HepG2 (cell line): ENCODE results near the gene LGALS7B. TPM values are rescaled to one million over a fixed set of nuclear protein-coding genes. Genes with fewer than 3 reads are reported as not detected.

Experiments used
- CENPT ChIP-seq: sonication (generic); formaldehyde crosslinking; IDR thresholded peaks from 2 replicates; pipeline ENCODE4 v1.8.0; 2022; ENCODE audit warnings: low read depth, mild to moderate bottlenecking, moderate library complexity, missing genetic modification reagents
- DR1 ChIP-seq: sonication (generic); formaldehyde crosslinking; IDR thresholded peaks from 2 replicates; pipeline ENCODE4 v1.8.0; 2021; ENCODE audit warnings: mild to moderate bottlenecking, missing genetic modification reagents, inconsistent platforms
- KDM2A ChIP-seq: sonication (generic); formaldehyde crosslinking; IDR thresholded peaks from 2 replicates; pipeline ENCODE4 v1.4.0; 2020; ENCODE audit warnings: low read depth, missing genetic modification reagents, borderline replicate concordance
- MLLT10 ChIP-seq: sonication (generic); formaldehyde crosslinking; IDR thresholded peaks from 2 replicates; pipeline ENCODE4 v1.4.0; 2020; ENCODE audit warnings: missing genetic modification reagents
- REST ChIP-seq, 2 experiments: IDR thresholded peaks; 2 replicates each; pipeline ENCODE4 v1.6.1; 2011 to 2012; ENCODE audit warnings: low read length in 2 of 2, borderline replicate concordance in 1 of 2, low read depth in 1 of 2, mild to moderate bottlenecking in 1 of 2, moderate library complexity in 1 of 2
- SALL1 ChIP-seq: sonication (generic); formaldehyde crosslinking; IDR thresholded peaks from 2 replicates; pipeline ENCODE4 v1.8.0; 2022; ENCODE audit warnings: mild to moderate bottlenecking, missing genetic modification reagents
- ZBTB49 ChIP-seq: sonication (generic); formaldehyde crosslinking; IDR thresholded peaks from 2 replicates; pipeline ENCODE4 v1.4.0; 2020; ENCODE audit warnings: missing genetic modification reagents, borderline replicate concordance
- ZNF256 ChIP-seq: sonication (generic); formaldehyde crosslinking; conservative IDR thresholded peaks from 2 replicates; pipeline ENCODE4 v1.4.0; 2020; ENCODE audit warnings: missing genetic modification reagents
- ZNF607 ChIP-seq: sonication (generic); formaldehyde crosslinking; IDR thresholded peaks from 2 replicates; pipeline ENCODE4 v1.5.1; 2020; ENCODE audit warnings: missing genetic modification reagents, mild to moderate bottlenecking, borderline replicate concordance
- ZNF678 ChIP-seq: sonication (generic); formaldehyde crosslinking; IDR thresholded peaks from 2 replicates; pipeline ENCODE4 v1.4.0; 2020; ENCODE audit warnings: mild to moderate bottlenecking, missing genetic modification reagents
- ZUFSP ChIP-seq: sonication (generic); formaldehyde crosslinking; IDR thresholded peaks from 2 replicates; pipeline ENCODE4 v1.9.0; 2021; ENCODE audit warnings: missing genetic modification reagents, mild to moderate bottlenecking, borderline replicate concordance
- polyA plus RNA-seq, 8 experiments: library from polyadenylated mRNA; depleted of rRNA in 3 of 8; stranded (reverse) in 7 of 8; unstranded in 1 of 8; fragments of >200 nt; fragmentation: Illumina TruSeq in 4 of 8; extraction: Trizol in 4 of 8; gene quantifications; 2 replicates each; pipeline versions ENCODE4 v1.2.1 to v1.2.3, GENCODE V29; 2011 to 2016; ENCODE audit warnings: low read depth in 4 of 8, missing spikeins in 1 of 8, mixed read lengths in 1 of 8; ENCODE audit not compliant: insufficient read depth in 1 of 8
- total RNA-seq, 5 experiments: library from RNA; depleted of rRNA; stranded (reverse); fragments of >200 nt; fragmentation: Illumina TruSeq; extraction: Trizol; gene quantifications; 2 replicates each; pipeline ENCODE4 v1.2.3, GENCODE V29; 2016; ENCODE audit warnings: low read depth in 1 of 5
- TF ChIP-seq, protein P1 (sequence below): sonication (generic); formaldehyde crosslinking; IDR thresholded peaks from 2 replicates; pipeline ENCODE4 v1.4.0; 2020; ENCODE audit warnings: missing genetic modification reagents
- TF ChIP-seq, protein P2 (sequence below): sonication (generic); formaldehyde crosslinking; IDR thresholded peaks from 2 replicates; pipeline ENCODE4 v1.4.0; 2020; ENCODE audit warnings: missing genetic modification reagents

Gene LGALS7B
- total and polyA plus RNA-seq, 2 of the 13 experiments (the other 11 are each of a cell fraction or from before 2014, with no cell fraction given): 1.7 to 2.1 TPM

DNA sequence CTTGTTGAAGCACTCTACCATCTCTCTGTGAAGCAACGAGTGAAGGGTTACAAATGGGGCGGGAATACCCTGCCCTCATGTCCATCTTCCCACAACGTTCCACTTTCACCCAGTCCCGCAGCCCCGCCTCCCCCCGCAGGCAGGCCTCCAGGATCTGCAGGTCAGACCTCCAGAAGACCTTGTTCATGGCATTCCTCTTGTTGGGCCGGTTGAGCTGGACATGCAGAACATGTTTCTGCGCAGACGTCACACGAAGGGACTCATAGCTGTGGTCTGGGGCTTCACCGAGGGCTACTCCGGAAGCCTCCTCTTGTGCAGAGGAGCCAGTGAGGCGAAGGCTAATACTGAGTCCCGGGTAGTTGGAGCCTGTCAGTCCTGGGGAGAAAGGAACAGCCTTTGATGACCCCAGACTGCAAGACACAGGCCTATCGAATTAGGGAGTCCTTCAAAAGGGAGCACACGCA, 42.2 kb downstream of the LGALS7B start (continued):
- TF ChIP-seq, protein P1, sequence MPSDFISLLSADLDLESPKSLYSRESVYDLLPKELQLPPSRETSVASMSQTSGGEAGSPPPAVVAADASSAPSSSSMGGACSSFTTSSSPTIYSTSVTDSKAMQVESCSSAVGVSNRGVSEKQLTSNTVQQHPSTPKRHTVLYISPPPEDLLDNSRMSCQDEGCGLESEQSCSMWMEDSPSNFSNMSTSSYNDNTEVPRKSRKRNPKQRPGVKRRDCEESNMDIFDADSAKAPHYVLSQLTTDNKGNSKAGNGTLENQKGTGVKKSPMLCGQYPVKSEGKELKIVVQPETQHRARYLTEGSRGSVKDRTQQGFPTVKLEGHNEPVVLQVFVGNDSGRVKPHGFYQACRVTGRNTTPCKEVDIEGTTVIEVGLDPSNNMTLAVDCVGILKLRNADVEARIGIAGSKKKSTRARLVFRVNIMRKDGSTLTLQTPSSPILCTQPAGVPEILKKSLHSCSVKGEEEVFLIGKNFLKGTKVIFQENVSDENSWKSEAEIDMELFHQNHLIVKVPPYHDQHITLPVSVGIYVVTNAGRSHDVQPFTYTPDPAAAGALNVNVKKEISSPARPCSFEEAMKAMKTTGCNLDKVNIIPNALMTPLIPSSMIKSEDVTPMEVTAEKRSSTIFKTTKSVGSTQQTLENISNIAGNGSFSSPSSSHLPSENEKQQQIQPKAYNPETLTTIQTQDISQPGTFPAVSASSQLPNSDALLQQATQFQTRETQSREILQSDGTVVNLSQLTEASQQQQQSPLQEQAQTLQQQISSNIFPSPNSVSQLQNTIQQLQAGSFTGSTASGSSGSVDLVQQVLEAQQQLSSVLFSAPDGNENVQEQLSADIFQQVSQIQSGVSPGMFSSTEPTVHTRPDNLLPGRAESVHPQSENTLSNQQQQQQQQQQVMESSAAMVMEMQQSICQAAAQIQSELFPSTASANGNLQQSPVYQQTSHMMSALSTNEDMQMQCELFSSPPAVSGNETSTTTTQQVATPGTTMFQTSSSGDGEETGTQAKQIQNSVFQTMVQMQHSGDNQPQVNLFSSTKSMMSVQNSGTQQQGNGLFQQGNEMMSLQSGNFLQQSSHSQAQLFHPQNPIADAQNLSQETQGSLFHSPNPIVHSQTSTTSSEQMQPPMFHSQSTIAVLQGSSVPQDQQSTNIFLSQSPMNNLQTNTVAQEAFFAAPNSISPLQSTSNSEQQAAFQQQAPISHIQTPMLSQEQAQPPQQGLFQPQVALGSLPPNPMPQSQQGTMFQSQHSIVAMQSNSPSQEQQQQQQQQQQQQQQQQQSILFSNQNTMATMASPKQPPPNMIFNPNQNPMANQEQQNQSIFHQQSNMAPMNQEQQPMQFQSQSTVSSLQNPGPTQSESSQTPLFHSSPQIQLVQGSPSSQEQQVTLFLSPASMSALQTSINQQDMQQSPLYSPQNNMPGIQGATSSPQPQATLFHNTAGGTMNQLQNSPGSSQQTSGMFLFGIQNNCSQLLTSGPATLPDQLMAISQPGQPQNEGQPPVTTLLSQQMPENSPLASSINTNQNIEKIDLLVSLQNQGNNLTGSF (CRISPR knock-in tag): peak; percentile 78; the same call in 1 of the 2 replicates
- TF ChIP-seq REST (IDR thresholded peaks at IDR 0.05; ENCODE audit: borderline replicate concordance in 1 of 2, low read depth in 1 of 2, low read length in 2 of 2) (no peak), ZNF678 (0 out of 2 replicates have a peak, but pooled peaks have one; percentile 42), DR1 (no peak), SALL1 (CRISPR knock-in tag) (no peak; the same call in 1 of the 2 replicates), KDM2A (no peak), ZNF607 (peak; percentile 76), CENPT (CRISPR knock-in tag) (no peak), MLLT10 (CRISPR knock-in tag) (no peak), ZNF256 (CRISPR knock-in tag) (peak; percentile 74; the same call in 1 of the 2 replicates), ZUFSP (CRISPR knock-in tag) (no peak), ZBTB49 (CRISPR knock-in tag) (no peak)
- TF ChIP-seq, protein P2, sequence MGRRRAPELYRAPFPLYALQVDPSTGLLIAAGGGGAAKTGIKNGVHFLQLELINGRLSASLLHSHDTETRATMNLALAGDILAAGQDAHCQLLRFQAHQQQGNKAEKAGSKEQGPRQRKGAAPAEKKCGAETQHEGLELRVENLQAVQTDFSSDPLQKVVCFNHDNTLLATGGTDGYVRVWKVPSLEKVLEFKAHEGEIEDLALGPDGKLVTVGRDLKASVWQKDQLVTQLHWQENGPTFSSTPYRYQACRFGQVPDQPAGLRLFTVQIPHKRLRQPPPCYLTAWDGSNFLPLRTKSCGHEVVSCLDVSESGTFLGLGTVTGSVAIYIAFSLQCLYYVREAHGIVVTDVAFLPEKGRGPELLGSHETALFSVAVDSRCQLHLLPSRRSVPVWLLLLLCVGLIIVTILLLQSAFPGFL: no peak
